Caco-2 (cell line): Measurements from ENCODE around the gene GLRA3. TPM values are rescaled to one million over a fixed set of nuclear protein-coding genes. Genes with fewer than 3 reads are reported as not detected.
A peak's percentile ranks its signal among the peaks of the same experiment; 100 is the strongest.
"Not testable (repeated sequence)": the region's sequence is repeated elsewhere in the genome, so short reads cannot be mapped to it uniquely, and the experiment has no call there.

Experiments
- BruUV-seq: library from RNA; stranded (reverse); fragments of 400-500 nt; replicated peaks from 2 replicates; lab custom pipeline; 2021; lab: Mats Ljungman, UMichigan
- CTCF ChIA-PET: fragments of 300-600 bp; sonication (Branson Sonifier 250); formaldehyde crosslinking; loops from one replicate; lab custom pipeline; 2022; ENCODE audit warnings: antibody characterized with exemption; lab: Charles Lee
- POLR2A ChIA-PET: fragments of 300-600 bp; sonication (Branson Sonifier 250); formaldehyde crosslinking; loops from one replicate; lab custom pipeline; 2022; ENCODE audit warnings: antibody characterized with exemption; lab: Charles Lee
- DNase-seq, 2 experiments: peaks; one replicate each; pipeline versions ENCODE4 v3.0.0 to v3.0.0-alpha.2; 2020 to 2022
- H3K27me3 ChIP-seq: replicated peaks from 2 replicates; pipeline ENCODE4 v1.6.0; 2011; ENCODE audit warnings: low read length; ENCODE audit not compliant: control insufficient read depth, insufficient read depth
- H3K36me3 ChIP-seq: 2 replicates; pipeline ENCODE4 v1.5.1; 2011; ENCODE audit warnings: low read length; ENCODE audit not compliant: control insufficient read depth, insufficient read depth
- H3K4me1 ChIP-seq: fragments of 250-450 bp; sonication (Bioruptor Pico); 2 replicates; pipeline ENCODE4 v1.5.1; 2020; ENCODE audit warnings: mild to moderate bottlenecking
- H3K4me3 ChIP-seq: 2 replicates; pipeline ENCODE4 v1.5.1; 2011; ENCODE audit warnings: low read depth, mild to moderate bottlenecking, control low read depth, low read length
- H3K9me3 ChIP-seq: fragments of 250-450 bp; sonication (Bioruptor Pico); 2 replicates; pipeline ENCODE4 v1.5.1; 2020; ENCODE audit warnings: mild to moderate bottlenecking, moderate library complexity
- H3K27ac Mint-ChIP-seq: one replicate; pipeline ENCODE4 v1.8.0; 2022; ENCODE audit warnings: mixed read lengths; ENCODE audit not compliant: unreplicated experiment
- H3K27me3 Mint-ChIP-seq: one replicate; pipeline ENCODE4 v1.8.0; 2022; ENCODE audit warnings: mixed read lengths; ENCODE audit not compliant: insufficient read depth, unreplicated experiment
- H3K36me3 Mint-ChIP-seq: one replicate; pipeline ENCODE4 v1.8.0; 2022; ENCODE audit warnings: mild to moderate bottlenecking, mixed read lengths; ENCODE audit not compliant: insufficient read depth, unreplicated experiment
- H3K4me1 Mint-ChIP-seq: one replicate; pipeline ENCODE4 v1.8.0; 2022; ENCODE audit warnings: low read depth, mixed read lengths; ENCODE audit not compliant: unreplicated experiment
- H3K4me3 Mint-ChIP-seq: one replicate; pipeline ENCODE4 v1.8.0; 2022; ENCODE audit warnings: mild to moderate bottlenecking, moderate library complexity, mixed read lengths; ENCODE audit not compliant: unreplicated experiment
- H3K9me3 Mint-ChIP-seq: one replicate; pipeline ENCODE4 v1.8.0; 2022; ENCODE audit warnings: mixed read lengths; ENCODE audit not compliant: unreplicated experiment
- CTCF ChIP-seq, 2 experiments: fragments of 200-600 bp in 1 of 2; IDR thresholded peaks; 1 replicate in 1 of 2; 2 replicates in 1 of 2; pipeline versions ENCODE4 v1.5.1 to v1.8.0; 2011 to 2022; ENCODE audit warnings: antibody characterized with exemption in 1 of 2, control low read depth in 1 of 2, inconsistent platforms in 1 of 2, low read depth in 1 of 2, low read length in 1 of 2, mild to moderate bottlenecking in 1 of 2, moderate library complexity in 1 of 2; ENCODE audit not compliant: insufficient read depth in 1 of 2, severe bottlenecking in 1 of 2, unreplicated experiment in 1 of 2
- intact Hi-C: fragments of 100-400 bp; cut with micrococcal nuclease; formaldehyde crosslinking; loops from one replicate; pipeline ENCODE4 v1.10.0; 2022; ENCODE audit not compliant: unreplicated experiment
- total RNA-seq: library from RNA; stranded (reverse); gene quantifications from 2 replicates; pipeline ENCODE4 v1.2.3, GENCODE V29; 2022

Gene GLRA3
- total RNA-seq, 1 experiment from 2014 or later = not detected

- no peak for TF ChIP-seq CTCF (IDR thresholded peaks at IDR 0.05; ENCODE audit: insufficient read depth in 1 of 2, low read depth in 1 of 2, low read length in 1 of 2, severe bottlenecking in 1 of 2, unreplicated experiment in 1 of 2)
- Mint-ChIP-seq H3K27me3 (peaks cover 6% of the 10 kb centered on the region), H3K36me3 (no peaks in the 10 kb centered on the region), H3K9me3 (peaks cover 18% of the 10 kb centered on the region), H3K27ac (no peak overlapping the region), H3K4me1 (no peaks in the 10 kb centered on the region), H3K4me3 (no peak overlapping the region)
- BruUV-seq = no TSS peak
- no peaks in the 10 kb centered on the region for H3K4me1 ChIP-seq
- no peaks in the 10 kb centered on the region for H3K27me3 ChIP-seq
- H3K36me3 ChIP-seq = no peaks in the 10 kb centered on the region
- ChIA-PET POLR2A (no interaction called here), CTCF (no interaction called here)
- DNase-seq = no peak
- intact Hi-C loops = no loop called here
- no peak overlapping the region for H3K4me3 ChIP-seq
- no peaks in the 10 kb centered on the region for H3K9me3 ChIP-seq
These were observed 23.3 kb downstream of the GLRA3 start for GRCh38 chr4:174805746-174806145.

GRCh38 chr4:174794543-174795094 lies 34.4 kb downstream of the GLRA3 start:
- no TSS peak for BruUV-seq
- Mint-ChIP-seq H3K9me3 (no peaks in the 10 kb centered on the region), H3K27ac (no peak overlapping the region), H3K4me3 (no peak overlapping the region), H3K4me1 (no peaks in the 10 kb centered on the region), H3K36me3 (no peaks in the 10 kb centered on the region), H3K27me3 (no peaks in the 10 kb centered on the region)
- Histone ChIP-seq H3K4me1 (no peaks in the 10 kb centered on the region), H3K9me3 (no peaks in the 10 kb centered on the region), H3K36me3 (no peaks in the 10 kb centered on the region), H3K27me3 (no peaks in the 10 kb centered on the region), H3K4me3 (no peak overlapping the region)
- CTCF ChIA-PET = no interaction called here
- DNase-seq = no peak
- intact Hi-C loops = no loop called here
- no peak for TF ChIP-seq CTCF (IDR thresholded peaks at IDR 0.05; ENCODE audit: insufficient read depth in 1 of 2, low read depth in 1 of 2, low read length in 1 of 2, severe bottlenecking in 1 of 2, unreplicated experiment in 1 of 2)
- POLR2A ChIA-PET = no interaction called here

GRCh38 chr4:174789657-174790056 lies 39.4 kb downstream of the GLRA3 start:
- CTCF ChIA-PET = no interaction called here

GRCh38 chr4:174778274-174778986 lies 50.6 kb downstream of the GLRA3 start:
- Mint-ChIP-seq H3K4me1 (peaks cover 27% of the 10 kb centered on the region), H3K4me3 (peak overlapping the region; percentile 54), H3K9me3 (peaks cover 12% of the 10 kb centered on the region)
- H3K36me3 ChIP-seq, H3K4me3 ChIP-seq, H3K27ac Mint-ChIP-seq, DNase-seq, H3K9me3 ChIP-seq, BruUV-seq, H3K27me3 Mint-ChIP-seq, intact Hi-C loops, CTCF ChIA-PET, H3K27me3 ChIP-seq, POLR2A ChIA-PET, H3K36me3 Mint-ChIP-seq: not testable (repeated sequence)
- peaks cover 20% of the 10 kb centered on the region for H3K4me1 ChIP-seq

More at GRCh38 chr4:174789657-174790056, 39.4 kb downstream of the GLRA3 start:
- H3K9me3 ChIP-seq = no peaks in the 10 kb centered on the region
- no peak for TF ChIP-seq CTCF (IDR thresholded peaks at IDR 0.05; ENCODE audit: insufficient read depth in 1 of 2, low read depth in 1 of 2, low read length in 1 of 2, severe bottlenecking in 1 of 2, unreplicated experiment in 1 of 2)
- H3K4me3 ChIP-seq = no peak overlapping the region
- no peak for DNase-seq
- Mint-ChIP-seq H3K4me1 (no peaks in the 10 kb centered on the region), H3K36me3 (no peaks in the 10 kb centered on the region), H3K27ac (no peak overlapping the region), H3K4me3 (no peak overlapping the region), H3K9me3 (no peaks in the 10 kb centered on the region), H3K27me3 (no peaks in the 10 kb centered on the region)
- intact Hi-C loops = no loop called here
- POLR2A ChIA-PET = no interaction called here
- no peaks in the 10 kb centered on the region for H3K4me1 ChIP-seq
- no peaks in the 10 kb centered on the region for H3K27me3 ChIP-seq
- H3K36me3 ChIP-seq = no peaks in the 10 kb centered on the region
- BruUV-seq = no TSS peak
